ENCODE data around the gene CD40. TPM values are rescaled to one million over a fixed set of nuclear protein-coding genes. Genes with fewer than 3 reads are reported as not detected.

Gene CD40
- total RNA-seq, 2 experiments from 2014 or later: 34.7 to 64.2 TPM

GRCh38 chr20:46164254-46164653 lies 46.1 kb downstream of the CD40 start:
- POLR2A ChIA-PET: no interaction called here
- CTCF ChIA-PET (ENCODE audit: unreplicated experiment): no interaction called here

GRCh38 chr20:46167080-46167479 lies 49.0 kb downstream of the CD40 start:
- Histone ChIP-seq H4K20me1 (ENCODE audit: insufficient read depth, low read length) (no peaks in the 10 kb centered on the region), H3K27ac (ENCODE audit: low read depth, low read length, poor library complexity, severe bottlenecking) (no peak overlapping the region), H3K36me3 (ENCODE audit: insufficient read depth, low read length) (no peaks in the 10 kb centered on the region), H3K4me3 (ENCODE audit: low read depth, low read length, poor library complexity, severe bottlenecking) (no peak overlapping the region), H2AFZ (ENCODE audit: low read length) (no peak overlapping the region), H3K9me2 (ENCODE audit: insufficient read depth, low read length) (no peaks in the 10 kb centered on the region), H3K79me2 (ENCODE audit: insufficient read depth, low read depth, low read length) (no peaks in the 10 kb centered on the region), H3K4me1 (ENCODE audit: insufficient read depth, low read length, poor library complexity, severe bottlenecking) (no peaks in the 10 kb centered on the region), H3K9me3 (ENCODE audit: low read length) (no peaks in the 10 kb centered on the region), H3K4me2 (ENCODE audit: low read length) (no peak overlapping the region)
- no peak for TF ChIP-seq CTCF (conservative IDR thresholded peaks at IDR 0.05; ENCODE audit: low read length)
- TF ChIP-seq EZH2phosphoT487 (IDR thresholded peaks at IDR 0.05; ENCODE audit: borderline replicate concordance, low read depth, low read length): no peak
- no peak for DNase-seq (ENCODE audit: low spot score)
- ChIA-PET POLR2A (interaction anchor here (1.1 kb wide), 1 partner anchor 26 kb away, joined by 3 read pairs; no protein-coding TSS in a partner anchor), CTCF (ENCODE audit: unreplicated experiment) (no interaction called here)
- intact Hi-C loops (cut with micrococcal nuclease; ENCODE audit: unreplicated experiment): no loop called here
- BruUV-seq (replicated peaks): no TSS peak

More at GRCh38 chr20:46164254-46164653, 46.1 kb downstream of the CD40 start:
- H3K9me3 ChIP-seq (ENCODE audit: low read length): no peaks in the 10 kb centered on the region
- no peaks in the 10 kb centered on the region for H4K20me1 ChIP-seq (ENCODE audit: insufficient read depth, low read length)
- no peak overlapping the region for H2AFZ ChIP-seq (ENCODE audit: low read length)
- H3K9me2 ChIP-seq (ENCODE audit: insufficient read depth, low read length): no peaks in the 10 kb centered on the region
- DNase-seq (ENCODE audit: low spot score): no peak
- H3K4me3 ChIP-seq (ENCODE audit: low read depth, low read length, poor library complexity, severe bottlenecking): no peak overlapping the region
- no TSS peak for BruUV-seq (replicated peaks)
- H3K4me1 ChIP-seq (ENCODE audit: insufficient read depth, low read length, poor library complexity, severe bottlenecking): no peaks in the 10 kb centered on the region
- no peaks in the 10 kb centered on the region for H3K36me3 ChIP-seq (ENCODE audit: insufficient read depth, low read length)
- H3K79me2 ChIP-seq (ENCODE audit: insufficient read depth, low read depth, low read length): no peaks in the 10 kb centered on the region
- TF ChIP-seq CTCF (conservative IDR thresholded peaks at IDR 0.05; ENCODE audit: low read length) (no peak), EZH2phosphoT487 (IDR thresholded peaks at IDR 0.05; ENCODE audit: borderline replicate concordance, low read depth, low read length) (no peak)
- intact Hi-C loops (cut with micrococcal nuclease; ENCODE audit: unreplicated experiment): no loop called here
- no peak overlapping the region for H3K27ac ChIP-seq (ENCODE audit: low read depth, low read length, poor library complexity, severe bottlenecking)
- H3K4me2 ChIP-seq (ENCODE audit: low read length): no peak overlapping the region

GRCh38 chr20:46168438-46168837 lies 50.3 kb downstream of the CD40 start:
- Histone ChIP-seq H3K79me2 (ENCODE audit: insufficient read depth, low read depth, low read length) (no peaks in the 10 kb centered on the region), H4K20me1 (ENCODE audit: insufficient read depth, low read length) (no peaks in the 10 kb centered on the region), H3K4me1 (ENCODE audit: insufficient read depth, low read length, poor library complexity, severe bottlenecking) (no peaks in the 10 kb centered on the region), H3K9me3 (ENCODE audit: low read length) (no peaks in the 10 kb centered on the region), H2AFZ (ENCODE audit: low read length) (no peak overlapping the region), H3K27ac (ENCODE audit: low read depth, low read length, poor library complexity, severe bottlenecking) (no peak overlapping the region), H3K36me3 (ENCODE audit: insufficient read depth, low read length) (no peaks in the 10 kb centered on the region), H3K4me2 (ENCODE audit: low read length) (no peak overlapping the region), H3K9me2 (ENCODE audit: insufficient read depth, low read length) (no peaks in the 10 kb centered on the region), H3K4me3 (ENCODE audit: low read depth, low read length, poor library complexity, severe bottlenecking) (no peak overlapping the region)
- no TSS peak for BruUV-seq (replicated peaks)
- intact Hi-C loops (cut with micrococcal nuclease; ENCODE audit: unreplicated experiment): no loop called here
- CTCF ChIA-PET (ENCODE audit: unreplicated experiment): no interaction called here
- no peak for DNase-seq (ENCODE audit: low spot score)
- POLR2A ChIA-PET: no interaction called here
- no peak for TF ChIP-seq EZH2phosphoT487 (IDR thresholded peaks at IDR 0.05; ENCODE audit: borderline replicate concordance, low read depth, low read length)
- TF ChIP-seq CTCF (conservative IDR thresholded peaks at IDR 0.05; ENCODE audit: low read length): no peak
